Eye (tissue), 1 donor: ENCODE measurements around the gene TBC1D4.

ENCODE experiments used
- DNase-seq: peaks from one replicate; pipeline ENCODE4 v3.0.0-alpha.2; 2015

Gene TBC1D4

GRCh38 chr13:75485286-75486062 is 3.5 kb upstream of the TBC1D4 start:
- DNase-seq: no peak

GRCh38 chr13:75482820-75483079 is 781 bp upstream of the TBC1D4 start:
- DNase-seq: no peak

GRCh38 chr13:75481176-75482069 is 546 bp downstream of the TBC1D4 start:
- DNase-seq: peak; percentile 84

- peak; percentile 80 for DNase-seq
Measured at GRCh38 chr13:75480671-75481175, 1.2 kb downstream of the TBC1D4 start.

DNA sequence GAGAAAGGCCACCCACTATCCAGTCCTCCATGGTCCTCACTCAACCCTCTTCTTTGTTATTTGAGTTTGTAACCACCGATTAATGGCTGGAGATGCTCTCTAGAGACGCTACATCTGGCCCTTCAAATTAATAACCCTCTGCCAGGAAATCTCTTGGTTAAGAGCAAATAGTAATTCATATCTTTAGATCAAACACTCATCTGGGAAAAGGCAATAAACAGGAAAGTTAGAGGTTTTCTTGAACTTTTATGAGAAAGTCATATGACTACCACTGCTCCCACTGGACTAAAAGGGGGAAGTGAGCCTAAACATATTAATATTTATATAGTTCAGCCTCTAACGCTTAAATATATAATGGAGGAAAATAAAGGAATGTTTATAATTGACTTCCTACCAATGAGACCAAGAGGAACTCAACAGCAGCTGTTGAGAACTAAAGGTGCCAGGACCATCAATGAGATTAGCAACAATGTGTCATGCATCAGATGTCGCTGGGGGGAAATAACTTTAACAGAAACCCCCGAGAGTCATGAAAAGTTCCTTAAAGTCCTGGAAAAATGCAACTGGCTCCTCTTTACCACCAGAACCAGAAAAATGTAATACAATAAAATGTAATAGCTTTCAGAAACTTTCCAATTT is 2.7 kb downstream of the TBC1D4 start:
- no peak for DNase-seq

- no peak for DNase-seq
Measured at GRCh38 chr13:75478659-75479058, 3.3 kb downstream of the TBC1D4 start.

DNA sequence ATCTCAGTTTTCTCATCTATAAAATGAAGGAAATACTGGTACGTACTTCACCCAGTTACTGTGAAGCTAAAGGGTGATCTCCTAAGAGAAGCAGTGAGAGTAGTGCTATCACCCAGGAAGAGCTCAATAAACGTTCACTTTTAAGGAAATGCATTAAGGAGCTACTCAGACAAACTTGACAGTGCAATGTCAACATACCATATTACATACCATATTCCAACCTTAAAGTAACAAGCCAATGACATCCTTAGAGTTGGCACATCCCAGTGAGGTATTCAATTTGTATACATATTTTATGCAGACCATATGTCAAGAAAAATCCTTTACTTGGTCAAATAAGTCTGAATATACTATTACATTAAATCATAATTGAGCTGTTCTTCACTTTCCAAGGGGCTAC is 7.0 kb downstream of the TBC1D4 start:
- no peak for DNase-seq

DNA sequence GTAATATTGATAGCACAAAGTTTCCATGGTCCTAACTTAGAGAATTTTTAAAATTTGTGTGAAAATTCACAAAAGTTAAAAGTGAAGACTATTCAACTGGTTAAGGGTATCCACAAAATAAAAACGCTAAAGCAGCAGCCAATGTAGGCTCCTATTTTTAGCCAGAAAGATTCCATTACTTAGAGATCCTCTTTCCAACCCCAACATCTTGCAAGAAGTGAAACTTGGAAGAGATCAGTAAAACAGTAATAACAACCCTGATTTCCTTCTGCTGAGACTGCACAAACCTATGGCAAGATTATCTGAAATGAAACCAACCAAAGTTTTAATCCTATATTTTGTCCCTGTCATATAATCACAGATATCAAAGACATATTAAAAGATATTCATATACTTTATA is 8.5 kb downstream of the TBC1D4 start:
- no peak for DNase-seq

DNA sequence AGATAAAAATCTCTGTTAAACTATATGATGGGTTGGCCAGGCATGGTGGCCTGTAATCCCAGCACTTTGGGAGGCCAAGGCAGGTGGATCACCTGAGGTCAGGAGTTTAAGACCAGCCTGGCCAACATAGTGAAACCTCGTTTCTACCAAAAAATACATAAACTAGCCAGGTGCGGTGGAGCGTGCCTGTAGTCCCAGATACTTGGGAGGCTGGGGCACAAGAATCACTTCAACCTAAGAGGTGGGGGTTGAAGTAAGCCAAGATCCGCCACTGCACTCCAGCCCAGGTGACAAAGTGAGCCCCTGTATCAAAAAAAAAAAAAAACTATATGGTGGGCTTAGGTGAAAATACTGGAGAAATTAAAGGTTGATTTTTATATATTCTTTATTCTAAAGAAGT is 11.3 kb downstream of the TBC1D4 start:
- no peak for DNase-seq

GRCh38 chr13:75469047-75469446 is 12.9 kb downstream of the TBC1D4 start:
- DNase-seq: no peak

DNA sequence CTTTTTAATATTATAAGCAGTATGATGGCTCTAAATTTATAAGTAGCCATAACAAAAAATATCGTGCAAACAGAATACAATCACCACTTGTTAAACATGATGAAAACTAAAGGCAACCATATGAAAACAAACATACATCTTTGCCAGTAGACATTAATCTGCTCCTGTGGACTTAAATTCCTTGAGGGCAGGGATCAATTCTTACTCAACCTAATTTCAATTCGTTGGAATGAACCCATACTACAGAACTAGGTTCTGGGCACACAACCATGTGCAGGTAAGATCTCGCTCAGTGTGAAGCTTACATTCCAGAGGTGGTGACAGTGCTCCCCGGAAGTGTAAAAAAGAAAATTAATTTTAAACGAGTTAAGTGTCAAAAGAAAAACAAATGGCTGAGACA is 13.4 kb downstream of the TBC1D4 start:
- no peak for DNase-seq

DNA sequence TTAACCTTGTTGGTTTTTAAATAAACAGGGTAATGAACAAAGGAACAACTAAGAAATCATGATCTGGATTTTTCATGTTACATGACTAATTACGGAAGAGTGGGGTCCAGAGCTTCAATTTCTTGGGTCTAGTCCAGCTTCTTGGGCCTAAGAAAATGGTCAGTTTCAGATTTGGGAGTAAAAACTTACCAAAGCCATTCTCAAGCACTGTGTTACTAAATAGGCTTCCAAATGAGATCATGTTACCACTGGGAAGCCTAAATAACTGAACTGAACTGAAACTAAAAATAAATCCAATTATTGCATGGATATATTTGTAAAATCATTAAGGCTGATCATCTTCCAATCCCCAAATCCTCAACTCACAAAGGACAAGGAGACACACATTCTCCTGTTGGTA is 13.9 kb downstream of the TBC1D4 start:
- no peak for DNase-seq

- no peak for DNase-seq
Measured at GRCh38 chr13:75467040-75467728, 14.8 kb downstream of the TBC1D4 start.

DNA sequence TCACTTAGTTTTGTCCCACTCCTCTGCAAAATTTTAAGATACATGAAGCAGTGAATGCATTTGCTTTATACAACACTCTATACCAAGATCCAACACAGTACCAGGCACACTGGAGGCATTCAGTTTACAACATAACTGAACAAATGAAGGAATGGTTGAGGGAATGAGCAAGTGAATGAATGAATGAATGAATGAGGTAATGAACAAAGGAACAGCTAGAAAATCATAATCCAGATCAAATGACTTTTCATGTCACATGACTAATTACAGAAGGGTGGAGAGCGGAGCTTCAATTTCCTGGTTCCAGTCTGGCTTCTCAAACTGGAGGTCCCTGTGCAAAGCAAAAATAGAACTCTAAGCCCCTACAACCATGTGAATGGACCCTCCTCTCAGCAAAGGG is 16.7 kb downstream of the TBC1D4 start:
- DNase-seq: no peak

DNA sequence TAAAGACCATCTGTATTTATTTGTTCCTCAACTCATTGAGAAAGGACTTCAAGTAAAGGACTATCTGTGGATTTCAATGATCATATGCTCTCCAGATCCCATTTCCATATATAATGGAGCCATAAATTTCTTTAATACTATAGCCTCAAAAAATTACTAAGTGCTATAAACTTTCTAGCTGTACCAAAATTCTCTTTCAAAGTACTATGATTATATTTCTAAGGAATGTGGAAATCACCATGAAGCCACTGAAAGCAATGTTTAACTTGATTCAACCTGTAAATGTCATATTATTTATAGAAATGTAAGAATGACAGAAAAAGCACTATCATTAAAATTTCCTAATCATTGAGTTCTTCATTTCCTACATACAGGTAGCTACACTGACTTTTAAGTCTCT is 20.7 kb downstream of the TBC1D4 start:
- no peak for DNase-seq

DNA sequence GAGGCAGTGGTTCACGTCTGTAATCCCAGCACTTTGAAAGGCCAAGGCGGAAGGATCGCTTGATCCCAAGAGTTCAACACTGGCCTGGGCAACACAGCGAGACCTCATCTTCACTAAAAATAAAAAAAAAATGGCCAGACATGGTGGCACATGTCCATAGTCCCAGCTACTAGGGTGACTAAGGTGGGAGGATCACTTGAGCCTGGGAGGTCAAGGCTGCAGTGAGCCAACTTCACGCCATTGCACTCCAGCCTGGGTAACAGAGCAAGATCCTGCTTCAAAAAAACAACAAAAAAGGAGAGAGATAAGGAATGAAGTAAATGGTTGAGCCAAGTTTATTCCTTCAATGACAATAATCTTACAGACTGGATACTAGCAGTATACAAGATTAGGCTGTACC is 21.3 kb downstream of the TBC1D4 start:
- DNase-seq: no peak

DNA sequence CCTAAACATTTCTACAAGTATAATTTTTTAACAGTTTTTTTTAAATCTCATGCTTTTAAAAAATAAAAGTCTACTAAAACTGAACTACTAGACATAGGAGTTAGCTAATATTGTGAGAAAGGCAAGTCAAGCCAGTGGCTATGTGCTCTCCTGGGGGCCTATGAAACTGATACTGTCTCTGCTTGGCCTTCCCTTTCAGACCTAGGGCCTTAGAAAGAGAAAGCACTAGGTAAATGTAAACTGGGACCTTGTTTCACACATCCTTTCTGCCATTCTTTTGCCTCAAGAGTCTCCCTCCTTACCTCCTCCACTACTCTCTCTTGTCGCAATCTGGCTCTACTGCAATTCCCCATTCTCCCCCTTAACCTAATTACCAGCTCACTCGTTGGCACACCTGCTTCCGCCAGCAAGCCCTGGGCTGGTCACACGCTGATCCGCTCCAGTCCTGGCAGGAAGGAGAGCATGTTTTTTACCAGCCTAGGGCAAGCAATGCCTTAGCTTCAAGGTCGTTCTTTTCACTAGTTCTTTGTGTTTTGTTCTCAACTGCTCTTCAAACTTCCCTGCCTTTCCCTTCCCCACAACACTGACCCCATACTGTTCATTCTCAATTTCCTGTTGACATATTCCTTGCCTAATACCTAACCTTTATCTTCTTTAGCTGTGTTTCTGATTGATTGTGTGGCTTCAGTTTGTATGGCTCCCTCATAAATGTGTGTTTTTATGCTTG is 23.1 kb downstream of the TBC1D4 start:
- no peak for DNase-seq

- DNase-seq: no peak
Measured at GRCh38 chr13:75455962-75456361, 26.0 kb downstream of the TBC1D4 start.

DNA sequence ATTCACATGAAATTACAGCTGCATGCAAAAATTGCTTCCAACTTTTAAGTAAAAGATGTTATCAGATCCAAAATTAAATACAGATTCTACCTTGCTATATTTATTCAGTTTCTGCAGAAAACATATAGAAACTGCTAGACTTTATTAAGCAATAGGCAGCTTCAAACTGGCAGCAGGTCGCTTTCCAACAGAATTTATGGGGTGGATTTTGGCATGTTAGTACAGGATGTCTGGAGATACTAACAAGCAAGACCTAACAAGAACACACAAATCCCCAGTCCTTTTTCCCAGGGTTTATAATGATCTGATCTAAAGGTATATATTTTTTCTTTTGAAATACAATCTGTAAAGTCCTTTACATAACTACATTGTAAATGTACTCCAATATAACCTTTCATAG is 27.5 kb downstream of the TBC1D4 start:
- DNase-seq: no peak

DNA sequence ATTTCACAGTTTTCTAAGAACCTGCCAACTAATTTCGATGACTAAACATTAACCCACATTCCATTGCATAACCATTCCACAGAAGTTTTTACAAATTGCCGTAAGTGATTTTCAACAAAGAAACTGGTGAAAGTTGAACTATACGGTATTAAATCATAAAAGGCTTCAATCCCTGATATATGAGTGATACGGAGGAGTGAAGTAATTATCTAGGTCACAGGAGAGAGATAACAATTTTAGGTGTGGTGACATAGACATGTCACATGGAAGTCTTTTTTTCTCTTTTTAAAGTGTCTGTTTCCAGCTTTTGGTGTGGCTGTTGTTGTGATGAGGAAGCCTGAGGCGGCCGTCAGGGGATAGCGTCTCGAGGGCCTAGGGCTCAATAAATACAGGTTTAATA is 29.4 kb downstream of the TBC1D4 start:
- no peak for DNase-seq

GRCh38 chr13:75447493-75447892 is 34.5 kb downstream of the TBC1D4 start:
- DNase-seq: no peak

DNA sequence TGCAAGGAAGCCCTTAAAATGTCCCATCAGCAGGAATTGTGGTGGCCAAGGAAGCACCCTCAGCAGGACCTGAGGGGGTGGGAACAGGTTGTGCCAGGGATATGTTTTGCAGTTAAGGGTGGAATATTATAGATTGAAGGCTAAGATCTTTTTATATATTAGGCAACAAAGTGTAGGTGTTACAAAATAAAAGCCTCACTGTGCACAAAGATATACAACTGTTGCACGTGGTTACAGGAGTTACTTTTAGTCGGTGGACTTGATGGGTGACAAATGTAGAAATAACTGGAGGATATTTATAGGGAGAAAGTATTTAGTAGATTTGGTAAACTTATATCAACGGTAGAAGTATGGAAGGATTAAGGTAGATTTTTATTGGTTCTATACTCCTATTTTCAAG is 35.1 kb downstream of the TBC1D4 start:
- no peak for DNase-seq
